HAP-1 (cell line): ENCODE measurements around the gene TRPM3.

Experiments used
- DNase-seq, 2 experiments: peaks; one replicate each; pipeline ENCODE4 v3.0.0-alpha.2; 2016 to 2020; ENCODE audit warnings: low spot score in 2 of 2
- H3K27me3 ChIP-seq: fragments of 250-450 bp; sonication (Bioruptor Pico); 2 replicates; pipeline ENCODE4 v1.5.1; 2020; ENCODE audit warnings: low read depth, mild to moderate bottlenecking, moderate library complexity
- H3K36me3 ChIP-seq: fragments of 250-450 bp; sonication (Bioruptor Pico); replicated peaks from 2 replicates; pipeline ENCODE4 v1.5.1; 2020; ENCODE audit warnings: mild to moderate bottlenecking
- H3K4me1 ChIP-seq: fragments of 250-450 bp; sonication (Bioruptor Pico); 2 replicates; pipeline ENCODE4 v1.5.1; 2020; ENCODE audit warnings: mild to moderate bottlenecking
- H3K4me3 ChIP-seq: fragments of 250-450 bp; sonication (Bioruptor Pico); 2 replicates; pipeline ENCODE4 v1.5.1; 2020; ENCODE audit warnings: mild to moderate bottlenecking, moderate library complexity
- H3K9me3 ChIP-seq: fragments of 250-450 bp; sonication (Bioruptor Pico); 2 replicates; pipeline ENCODE4 v1.5.1; 2020; ENCODE audit warnings: mild to moderate bottlenecking, moderate library complexity
- in situ Hi-C: fragments of 300-500 bp; cut with MboI; formaldehyde crosslinking; loops from 3 replicates; pipeline ENCODE4 v1.14.3; 2020; ENCODE audit warnings: low sequenced_read_pairs, inconsistent platforms, mixed read lengths

The TRPM3 gene

DNA sequence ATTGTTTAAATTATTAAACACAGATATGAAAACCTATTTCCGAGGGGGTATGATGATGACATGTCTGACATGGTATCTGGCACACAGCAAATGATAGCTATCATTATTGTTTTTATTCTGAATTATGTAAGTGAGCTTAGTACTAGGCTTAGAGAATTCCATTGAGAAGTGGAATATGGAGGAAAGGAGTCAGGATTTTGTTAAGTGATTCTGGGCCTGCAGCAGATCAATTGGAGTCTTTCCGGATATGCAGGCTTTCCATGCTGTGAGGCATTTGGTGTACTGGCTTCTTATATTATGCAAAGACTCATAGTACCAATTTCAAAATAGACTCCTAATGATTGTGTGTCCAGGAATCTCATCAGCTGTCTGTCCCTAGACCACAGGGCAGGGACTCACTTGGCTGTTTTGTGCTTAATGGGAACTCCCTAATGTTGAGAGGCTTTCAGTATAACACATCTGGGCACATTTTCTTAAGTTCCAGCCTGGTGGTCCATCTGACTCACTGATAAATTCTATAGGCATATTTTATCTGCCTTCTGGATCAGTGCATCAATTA, 527.0 kb downstream of the TRPM3 start:
- Histone ChIP-seq H3K36me3 (no peaks in the 10 kb centered on the region), H3K9me3 (no peaks in the 10 kb centered on the region), H3K27me3 (no peaks in the 10 kb centered on the region), H3K4me1 (0 out of 2 replicates have a peak, but pooled peaks cover 3% of the 10 kb centered on the region), H3K4me3 (no peak overlapping the region)
- in situ Hi-C loops, result loop anchor here (25.0 kb wide), 1 partner anchor 632 kb away; no protein-coding TSS in a partner anchor
- no peak for DNase-seq

DNA sequence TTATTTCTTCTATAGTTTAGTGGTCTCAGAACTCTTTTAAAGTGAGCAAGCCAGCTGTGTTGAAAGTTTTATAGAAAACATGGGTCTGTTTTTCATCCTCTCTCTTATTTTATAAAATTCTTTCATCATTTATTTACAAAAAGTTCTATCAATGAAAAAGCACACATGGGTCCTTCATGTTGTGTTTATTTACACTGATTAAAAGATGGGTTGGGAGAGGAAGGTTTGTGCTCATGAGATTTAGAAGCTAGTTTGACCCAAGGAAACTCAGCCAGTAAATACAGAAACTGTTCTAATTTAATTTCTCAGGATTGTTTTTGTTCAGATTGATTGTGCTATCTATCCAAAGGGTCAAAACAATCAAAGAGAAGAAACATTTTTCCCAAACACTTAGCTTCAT, 528.2 kb downstream of the TRPM3 start:
- DNase-seq, result no peak
- Histone ChIP-seq H3K4me1 (0 out of 2 replicates have a peak, but pooled peaks cover 3% of the 10 kb centered on the region), H3K9me3 (no peaks in the 10 kb centered on the region), H3K27me3 (no peaks in the 10 kb centered on the region), H3K36me3 (no peaks in the 10 kb centered on the region), H3K4me3 (no peak overlapping the region)
- in situ Hi-C loops, result loop anchor here (25.0 kb wide), 1 partner anchor 631 kb away; no protein-coding TSS in a partner anchor

DNA sequence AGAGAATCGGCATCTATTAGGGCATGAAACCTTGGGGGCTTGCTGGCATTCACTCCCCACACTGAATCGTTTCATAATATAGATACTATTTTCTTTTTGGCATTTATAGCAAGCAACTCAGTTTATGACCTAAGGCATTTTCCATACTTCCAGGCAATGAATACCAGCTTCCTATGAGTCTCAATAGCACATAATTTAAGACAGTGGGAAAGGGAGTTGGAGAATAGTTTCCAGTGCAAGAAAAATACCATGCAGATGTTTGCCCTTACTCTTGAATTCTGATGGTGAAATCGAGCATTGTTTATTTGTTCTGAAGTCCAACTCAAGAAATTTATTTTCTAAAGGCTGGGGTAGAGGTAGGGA, 531.1 kb downstream of the TRPM3 start:
- no peaks in the 10 kb centered on the region for H3K36me3 ChIP-seq
- DNase-seq, result no peak
- H3K27me3 ChIP-seq, result no peaks in the 10 kb centered on the region
- in situ Hi-C loops, result loop anchor here (25.0 kb wide), 1 partner anchor 628 kb away; no protein-coding TSS in a partner anchor
- H3K9me3 ChIP-seq, result no peaks in the 10 kb centered on the region
- 0 out of 2 replicates have a peak, but pooled peaks cover 3% of the 10 kb centered on the region for H3K4me1 ChIP-seq
- H3K4me3 ChIP-seq, result no peak overlapping the region

DNA sequence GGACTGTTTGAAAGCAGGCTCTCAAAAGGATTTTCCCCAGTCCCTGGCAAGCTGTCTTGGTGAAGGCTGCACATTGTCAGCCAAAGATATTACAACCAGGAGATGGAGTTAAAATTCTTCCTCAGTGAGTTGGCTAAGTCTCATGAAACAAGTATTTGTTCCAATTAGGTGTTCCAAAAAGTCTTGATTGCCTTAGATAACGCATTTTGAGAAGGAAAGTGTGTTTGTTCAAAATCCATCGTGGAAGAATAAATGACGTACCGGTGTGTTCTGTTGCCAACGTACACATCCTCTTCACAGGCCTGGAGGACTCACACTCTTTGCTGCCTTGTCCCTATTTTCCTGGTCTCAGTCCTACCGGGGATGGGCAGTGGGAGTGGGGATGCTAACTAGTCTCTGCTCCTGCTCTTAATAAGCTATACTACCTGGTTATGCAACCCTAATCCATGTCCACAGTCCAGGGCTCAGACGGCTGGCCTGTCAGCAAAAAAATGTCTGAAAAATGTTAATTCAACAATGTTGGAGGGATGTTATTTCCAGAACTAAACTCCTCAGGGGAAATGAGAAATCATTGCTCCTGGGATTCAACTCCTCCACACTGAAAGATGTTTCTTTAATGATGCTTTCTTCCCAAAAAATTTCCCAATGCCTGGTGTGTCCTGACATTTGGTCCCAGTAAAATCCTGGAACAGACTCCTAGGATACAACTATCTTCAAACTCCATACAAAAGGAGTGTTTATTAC, 531.7 kb downstream of the TRPM3 start:
- Histone ChIP-seq H3K4me1 (no peaks in the 10 kb centered on the region), H3K36me3 (no peaks in the 10 kb centered on the region), H3K27me3 (no peaks in the 10 kb centered on the region), H3K4me3 (no peak overlapping the region), H3K9me3 (no peaks in the 10 kb centered on the region)
- in situ Hi-C loops, result loop anchor here (25.0 kb wide), 1 partner anchor 627 kb away; no protein-coding TSS in a partner anchor
- no peak for DNase-seq

DNA sequence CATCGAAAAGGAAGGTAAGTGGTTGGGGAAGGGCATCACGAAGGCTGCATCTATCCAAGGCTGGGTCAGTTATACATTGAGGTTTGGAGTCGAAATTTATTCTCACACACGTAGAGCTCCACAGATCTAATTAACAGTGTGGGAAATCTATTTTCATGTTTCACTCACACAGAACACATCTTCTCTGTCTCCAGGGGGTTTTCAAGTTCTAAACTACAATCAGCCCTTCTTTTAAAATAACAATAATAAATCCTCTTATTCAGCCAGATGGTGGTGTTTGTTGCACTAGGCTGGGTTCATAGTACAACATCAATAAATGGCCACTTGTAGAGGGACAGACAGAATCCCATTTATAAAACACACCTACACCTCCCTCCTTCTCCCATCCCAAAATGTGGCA, 532.4 kb downstream of the TRPM3 start:
- in situ Hi-C loops, result loop anchor here (25.0 kb wide), 1 partner anchor 627 kb away; no protein-coding TSS in a partner anchor
- H3K27me3 ChIP-seq, result no peaks in the 10 kb centered on the region
- no peaks in the 10 kb centered on the region for H3K9me3 ChIP-seq
- no peaks in the 10 kb centered on the region for H3K36me3 ChIP-seq
- H3K4me1 ChIP-seq, result no peaks in the 10 kb centered on the region
- DNase-seq, result no peak
- H3K4me3 ChIP-seq, result no peak overlapping the region

DNA sequence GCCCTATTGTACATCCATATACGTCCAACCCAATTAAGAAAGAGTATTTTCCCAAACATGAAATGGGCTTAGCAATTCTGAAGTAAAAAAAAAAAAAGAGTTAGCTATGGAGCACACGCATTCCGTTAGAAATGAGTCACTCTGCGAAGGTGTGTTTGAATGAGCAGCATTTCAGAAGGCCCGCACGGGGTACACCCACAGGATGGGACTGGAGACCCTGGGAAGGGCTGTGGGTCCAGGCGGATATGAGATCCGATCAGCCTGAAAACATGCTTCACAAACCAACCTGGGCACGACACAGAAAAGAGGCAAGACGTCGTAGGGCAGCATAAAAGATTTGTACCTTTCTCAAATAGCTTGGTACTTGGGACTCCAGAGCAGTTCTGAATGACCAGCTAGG, 533.0 kb downstream of the TRPM3 start:
- no peaks in the 10 kb centered on the region for H3K36me3 ChIP-seq
- H3K27me3 ChIP-seq, result no peaks in the 10 kb centered on the region
- no peak for DNase-seq
- no peak overlapping the region for H3K4me3 ChIP-seq
- H3K4me1 ChIP-seq, result no peaks in the 10 kb centered on the region
- H3K9me3 ChIP-seq, result no peaks in the 10 kb centered on the region
- in situ Hi-C loops, result loop anchor here (25.0 kb wide), 1 partner anchor 626 kb away; no protein-coding TSS in a partner anchor

DNA sequence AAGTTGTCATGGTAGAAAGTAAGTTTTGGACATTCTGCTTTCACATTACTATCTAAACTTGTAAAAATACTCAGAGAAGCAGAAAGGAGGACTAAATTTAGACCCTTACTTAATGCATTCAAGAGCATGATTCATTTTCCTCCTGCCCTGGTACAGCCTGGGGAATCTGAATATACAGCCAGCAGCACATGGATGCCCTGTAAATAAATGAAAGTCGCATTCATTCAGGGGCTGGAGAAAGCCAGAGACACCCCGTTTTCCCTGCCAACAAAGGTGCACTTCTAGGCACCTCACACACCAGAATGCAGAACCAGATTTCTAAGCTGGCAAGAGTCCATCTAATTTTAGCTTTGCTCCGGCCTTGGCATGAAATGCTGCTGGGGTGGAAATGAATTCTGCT, 534.2 kb downstream of the TRPM3 start:
- in situ Hi-C loops, result loop anchor here (25.0 kb wide), 1 partner anchor 625 kb away; no protein-coding TSS in a partner anchor
- H3K4me3 ChIP-seq, result no peak overlapping the region
- no peak for DNase-seq

DNA sequence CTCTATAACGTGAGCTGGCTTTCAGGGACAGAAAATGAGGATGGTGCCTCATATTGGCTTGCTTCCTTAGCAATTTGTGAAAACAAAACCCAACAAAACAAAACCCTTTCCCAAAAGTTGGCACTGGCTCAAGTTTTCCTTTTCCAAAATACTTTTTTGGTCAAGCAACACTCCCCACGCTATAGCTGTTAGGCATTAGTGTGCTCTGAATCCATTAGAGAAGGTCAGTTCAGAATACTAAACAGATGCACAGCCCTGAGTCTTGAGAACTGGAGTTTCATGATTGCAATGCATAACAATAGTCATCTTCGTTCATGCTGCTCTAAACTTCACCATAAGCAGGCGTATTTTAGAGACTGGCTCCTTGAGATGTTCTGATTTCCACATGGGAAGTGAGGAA, 534.9 kb downstream of the TRPM3 start:
- in situ Hi-C loops, result loop anchor here (25.0 kb wide), 1 partner anchor 624 kb away; no protein-coding TSS in a partner anchor
- Histone ChIP-seq H3K4me1 (no peaks in the 10 kb centered on the region), H3K9me3 (no peaks in the 10 kb centered on the region), H3K27me3 (no peaks in the 10 kb centered on the region), H3K36me3 (no peaks in the 10 kb centered on the region), H3K4me3 (no peak overlapping the region)
- no peak for DNase-seq

More for the DNA sequence above, 534.2 kb downstream of the TRPM3 start:
- Histone ChIP-seq H3K36me3 (no peaks in the 10 kb centered on the region), H3K4me1 (no peaks in the 10 kb centered on the region), H3K27me3 (no peaks in the 10 kb centered on the region), H3K9me3 (no peaks in the 10 kb centered on the region)

DNA sequence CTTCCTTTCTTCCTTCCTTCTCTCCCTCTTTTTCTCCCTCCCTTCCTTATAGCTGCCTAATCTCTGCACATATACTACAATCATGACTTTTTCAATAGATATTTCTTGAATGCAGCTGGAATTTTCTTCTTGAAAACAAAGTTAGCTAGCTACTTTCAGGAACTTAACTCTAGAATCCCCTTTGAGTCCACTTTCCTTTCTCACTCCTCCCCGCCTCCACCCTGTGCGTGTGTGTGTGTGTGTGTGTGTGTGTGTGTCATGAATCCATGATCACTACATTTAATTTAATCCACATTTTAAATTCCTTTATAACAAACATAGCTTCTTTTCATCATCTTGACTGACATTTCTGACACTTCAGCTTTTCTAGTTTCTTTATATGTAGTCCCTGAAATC, 539.5 kb downstream of the TRPM3 start:
- in situ Hi-C loops, result loop anchor here (25.0 kb wide), 1 partner anchor 620 kb away; no protein-coding TSS in a partner anchor
- no peak overlapping the region for H3K4me3 ChIP-seq
- no peaks in the 10 kb centered on the region for H3K27me3 ChIP-seq
- H3K9me3 ChIP-seq, result no peaks in the 10 kb centered on the region
- no peaks in the 10 kb centered on the region for H3K4me1 ChIP-seq
- DNase-seq, result no peak
- no peaks in the 10 kb centered on the region for H3K36me3 ChIP-seq

DNA sequence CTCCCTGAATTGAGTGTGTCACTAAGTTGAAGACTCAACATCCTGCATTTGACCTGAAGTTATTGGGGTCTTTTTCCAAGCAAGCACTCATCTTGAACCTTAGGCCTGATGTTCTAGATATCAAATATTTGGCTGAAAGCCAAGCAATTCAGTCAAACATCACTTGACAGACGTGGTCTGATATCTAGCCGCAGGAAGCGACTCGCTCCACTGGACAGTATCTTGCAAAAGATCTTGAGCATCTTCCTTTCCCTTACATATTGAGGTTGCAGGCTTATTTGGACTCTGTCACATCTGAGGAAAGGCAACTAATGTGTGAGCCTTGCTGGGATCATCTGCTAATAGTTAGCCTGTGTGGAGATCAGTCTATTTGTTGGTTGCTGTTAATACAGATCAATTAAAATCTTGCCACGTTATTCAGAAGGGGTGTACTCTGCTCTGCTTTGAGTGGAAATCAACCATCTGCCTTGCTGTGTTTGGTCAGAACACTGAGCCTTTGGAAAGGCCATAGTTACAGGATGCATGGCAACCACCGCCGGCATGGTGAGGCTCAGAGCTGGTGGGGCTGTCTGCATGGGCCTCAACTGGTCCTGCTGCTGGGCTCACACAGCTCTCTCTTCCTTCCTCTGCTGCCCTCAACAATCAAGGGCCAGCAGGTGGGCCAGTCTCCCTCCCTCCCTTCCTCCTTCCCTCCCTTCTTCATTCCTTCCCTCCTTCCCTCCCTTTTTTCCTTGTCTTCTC, 540.0 kb downstream of the TRPM3 start:
- DNase-seq, result no peak

DNA sequence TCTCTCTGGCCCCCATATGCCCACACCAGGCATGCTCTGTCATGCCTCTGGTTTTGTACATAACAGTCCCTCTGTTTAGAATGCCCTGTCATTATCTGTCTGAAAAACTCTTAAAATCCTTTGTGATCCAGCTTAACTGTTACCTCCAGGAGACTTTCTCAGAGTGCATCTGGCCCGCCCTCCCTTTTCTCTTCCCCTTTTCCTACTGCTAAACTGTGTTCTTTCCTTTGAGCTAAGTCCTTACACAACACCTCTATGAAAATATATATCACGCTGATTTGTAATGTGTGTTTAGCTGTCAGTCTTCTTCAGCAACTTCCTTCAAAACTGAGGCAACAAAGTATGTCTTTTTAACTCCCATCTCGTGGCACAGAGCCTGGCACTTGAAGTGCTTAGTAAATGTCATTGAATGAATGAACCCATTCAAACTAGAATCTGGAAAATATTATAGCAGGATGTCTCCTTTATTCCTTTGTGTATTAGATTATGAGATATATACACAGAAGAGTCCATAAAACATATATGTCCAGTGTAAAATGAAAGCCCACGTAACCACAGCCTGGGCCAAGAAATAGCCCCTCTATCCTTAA, 540.7 kb downstream of the TRPM3 start:
- in situ Hi-C loops, result loop anchor here (25.0 kb wide), 1 partner anchor 618 kb away; no protein-coding TSS in a partner anchor
- no peaks in the 10 kb centered on the region for H3K27me3 ChIP-seq
- H3K4me3 ChIP-seq, result no peak overlapping the region
- H3K36me3 ChIP-seq, result no peaks in the 10 kb centered on the region
- no peaks in the 10 kb centered on the region for H3K9me3 ChIP-seq
- no peak for DNase-seq
- H3K4me1 ChIP-seq, result no peaks in the 10 kb centered on the region

More for the DNA sequence above, 540.0 kb downstream of the TRPM3 start:
- Histone ChIP-seq H3K4me1 (no peaks in the 10 kb centered on the region), H3K4me3 (no peak overlapping the region), H3K27me3 (no peaks in the 10 kb centered on the region), H3K36me3 (no peaks in the 10 kb centered on the region), H3K9me3 (no peaks in the 10 kb centered on the region)
- in situ Hi-C loops, result loop anchor here (25.0 kb wide), 1 partner anchor 619 kb away; no protein-coding TSS in a partner anchor

DNA sequence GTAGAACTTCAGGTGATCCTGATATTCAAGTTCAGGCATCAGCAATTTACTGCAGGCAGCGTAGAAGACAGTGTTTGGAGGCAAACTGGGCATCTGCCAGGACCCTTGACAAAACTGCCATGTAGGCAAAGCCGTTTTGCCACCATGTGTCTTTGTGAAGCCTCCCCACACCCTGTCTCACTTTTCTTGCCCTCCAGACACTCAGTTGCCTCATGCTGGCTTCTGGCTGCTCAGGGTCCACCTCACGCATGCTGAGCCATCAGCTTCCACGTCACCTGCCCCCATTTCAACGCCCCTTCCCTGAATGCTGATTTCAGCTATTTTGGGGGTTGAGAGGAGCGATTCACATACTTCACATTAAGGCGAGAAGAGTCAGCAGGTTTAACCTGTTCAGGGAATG, 541.7 kb downstream of the TRPM3 start:
- Histone ChIP-seq H3K4me3 (no peak overlapping the region), H3K27me3 (no peaks in the 10 kb centered on the region), H3K9me3 (no peaks in the 10 kb centered on the region), H3K36me3 (no peaks in the 10 kb centered on the region), H3K4me1 (no peaks in the 10 kb centered on the region)
- DNase-seq, result no peak
- in situ Hi-C loops, result loop anchor here (25.0 kb wide), 1 partner anchor 617 kb away; no protein-coding TSS in a partner anchor

DNA sequence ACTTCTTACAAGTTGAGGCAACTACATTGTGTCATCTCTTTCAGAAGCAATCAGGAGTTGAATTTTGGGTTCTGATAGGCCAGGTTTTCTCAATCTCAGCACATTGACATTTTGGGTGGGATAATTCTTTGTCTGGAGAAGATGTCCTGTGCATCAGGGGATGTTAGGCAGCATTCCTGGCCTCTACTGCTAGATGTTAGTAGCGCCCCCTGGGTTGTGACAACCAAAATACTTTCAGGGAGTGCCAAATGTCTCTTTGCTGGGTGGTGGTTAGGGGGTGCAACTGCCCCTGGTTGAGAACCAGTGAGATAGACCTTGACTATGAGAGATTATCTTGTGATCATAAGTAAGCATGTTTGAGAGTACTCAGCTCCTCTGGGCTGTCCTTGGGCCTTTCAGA, 542.7 kb downstream of the TRPM3 start:
- no peaks in the 10 kb centered on the region for H3K9me3 ChIP-seq
- no peak for DNase-seq
- H3K4me3 ChIP-seq, result no peak overlapping the region
- no peaks in the 10 kb centered on the region for H3K27me3 ChIP-seq
- no peaks in the 10 kb centered on the region for H3K36me3 ChIP-seq
- H3K4me1 ChIP-seq, result no peaks in the 10 kb centered on the region
- in situ Hi-C loops, result loop anchor here (25.0 kb wide), 1 partner anchor 616 kb away; no protein-coding TSS in a partner anchor
